K562 (cell line): ENCODE results near the gene DRICH1. TPM values are rescaled to one million over a fixed set of nuclear protein-coding genes. Genes with fewer than 3 reads are reported as not detected.
"Not testable (repeated sequence)": the region's sequence is repeated elsewhere in the genome, so short reads cannot be mapped to it uniquely, and the experiment has no call there.

Experiments
- ATAC-seq: fragments of 200-7000 bp; cut with Tn5 transposase; 3 replicates; pipeline ENCODE4 v1.9.1; 2020; ENCODE audit warnings: moderate library complexity
- BruUV-seq: library from RNA; stranded (reverse); fragments of 400-500 nt; replicated peaks from 2 replicates; lab custom pipeline; 2021; lab: Mats Ljungman, UMichigan
- CTCF ChIA-PET: fragments of 300-600 bp; formaldehyde crosslinking; extraction: SDS; loops from one replicate; lab custom pipeline; 2021; ENCODE audit warnings: low intra/inter-chr PET ratio; lab: Yijun Ruan, JAX
- POLR2A ChIA-PET: fragments of 300-600, 350-650 bp; sonication (Branson Sonifier 250); formaldehyde crosslinking; extraction: SDS; loops from one replicate; lab custom pipeline; 2021; ENCODE audit warnings: antibody characterized with exemption, inconsistent platforms; lab: Yijun Ruan, JAX
- DNase-seq, 4 experiments: peaks; one replicate each; pipeline versions ENCODE4 v3.0.0 to v3.0.0-alpha.2; 2011 to 2018; ENCODE audit warnings: low spot score in 3 of 4, mixed read lengths in 3 of 4; ENCODE audit errors: extremely low read depth in 1 of 4
- FAIRE-seq: peaks from 2 replicates; lab custom pipeline; 2011; peaks lifted over from hg19 to GRCh38; lab: Jason Lieb, UNC
- H2AFZ ChIP-seq: 2 replicates; pipeline ENCODE4 v1.6.0; 2011; ENCODE audit warnings: low read depth, low read length, control low read depth, inconsistent platforms
- H3K27ac ChIP-seq: fragments of 200-600 bp; 3 replicates; pipeline ENCODE4 v1.8.0; 2011; ENCODE audit warnings: low read depth, mild to moderate bottlenecking, control low read depth, inconsistent platforms, low read length, moderate library complexity, mixed read lengths; ENCODE audit errors: extremely low read depth
- H3K27me3 ChIP-seq, 2 experiments: fragments of 300-600 bp in 1 of 2; 2 replicates in 1 of 2; 3 replicates in 1 of 2; pipeline versions ENCODE4 v1.6.0 to v1.8.0; 2011; ENCODE audit warnings: inconsistent platforms in 2 of 2, low read length in 2 of 2, mild to moderate bottlenecking in 1 of 2, mixed read lengths in 1 of 2, moderate library complexity in 1 of 2; ENCODE audit not compliant: control insufficient read depth in 2 of 2, insufficient read depth in 2 of 2
- H3K36me3 ChIP-seq: fragments of 300-600 bp; 3 replicates; pipeline ENCODE4 v1.8.0; 2011; ENCODE audit warnings: mild to moderate bottlenecking, low read length, inconsistent platforms; ENCODE audit not compliant: control insufficient read depth, insufficient read depth
- H3K4me1 ChIP-seq, 2 experiments: fragments of 200-600 bp in 1 of 2; replicated peaks in 1 of 2; 2 replicates in 1 of 2; 3 replicates in 1 of 2; pipeline versions ENCODE4 v1.5.1 to v1.8.0; 2011; ENCODE audit warnings: inconsistent platforms in 2 of 2, low read length in 2 of 2, mild to moderate bottlenecking in 1 of 2, mixed read lengths in 1 of 2, moderate library complexity in 1 of 2; ENCODE audit not compliant: control insufficient read depth in 2 of 2, insufficient read depth in 2 of 2
- H3K4me2 ChIP-seq: 2 replicates; pipeline ENCODE4 v1.6.1; 2011; ENCODE audit warnings: low read length, control low read depth, inconsistent platforms, mixed read lengths; ENCODE audit not compliant: insufficient read depth
- H3K4me3 ChIP-seq: fragments of 200-600 bp; sonication (generic), shearing (Covaris generic); 2 replicates; pipeline ENCODE4 v1.5.1; 2016; ENCODE audit warnings: control low read depth, inconsistent platforms
- H3K79me2 ChIP-seq: fragments of 200-600 bp; 3 replicates; pipeline ENCODE4 v1.8.0; 2011; ENCODE audit warnings: low read length, inconsistent platforms; ENCODE audit not compliant: control insufficient read depth, insufficient read depth
- H3K9ac ChIP-seq, 2 experiments: 2 replicates each; pipeline versions ENCODE4 v1.6.0 to v1.6.1; 2011; ENCODE audit warnings: low read depth in 2 of 2, low read length in 2 of 2, control low read depth in 1 of 2, inconsistent platforms in 1 of 2, mild to moderate bottlenecking in 1 of 2, mixed read lengths in 1 of 2; ENCODE audit not compliant: insufficient read depth in 1 of 2
- H3K9me1 ChIP-seq: one replicate; pipeline ENCODE4 v1.6.0; 2011; ENCODE audit warnings: inconsistent platforms, mild to moderate bottlenecking, low read length, moderate library complexity; ENCODE audit not compliant: control insufficient read depth, insufficient read depth
- H3K9me3 ChIP-seq: replicated peaks from 2 replicates; pipeline ENCODE4 v1.5.1; 2011; ENCODE audit warnings: low read depth, low read length, inconsistent platforms; ENCODE audit not compliant: control insufficient read depth, insufficient read depth
- H4K20me1 ChIP-seq: replicated peaks from 2 replicates; pipeline ENCODE4 v1.6.1; 2011; ENCODE audit warnings: low read length, inconsistent platforms, mixed read lengths; ENCODE audit not compliant: control insufficient read depth, insufficient read depth
- ATF7 ChIP-seq: fragments of 450-650 bp; IDR thresholded peaks from 2 replicates; pipeline ENCODE4 v1.7.1; 2014; ENCODE audit warnings: mild to moderate bottlenecking, moderate library complexity
- CBFA2T3 ChIP-seq: fragments of 450-650 bp; IDR thresholded peaks from 2 replicates; pipeline ENCODE4 v1.6.1; 2017
- HCFC1 ChIP-seq: IDR thresholded peaks from 2 replicates; pipeline ENCODE4 v1.6.1; 2012; ENCODE audit warnings: low read depth, low read length, improper control_type of control experiment
- WGBS: fragments of 100-300 bp; shearing (Covaris generic); methylation state at CpG from one replicate; pipeline ENCODE4 v1.1.6; 2016; ENCODE audit warnings: low coverage, mixed read lengths; ENCODE audit not compliant: insufficient coverage; ENCODE audit errors: missing lambda C conversion rate; 5-methylcytosine and 5-hydroxymethylcytosine counted together
- in situ Hi-C: fragments of 300-500 bp; cut with MboI; formaldehyde crosslinking; loops from 4 replicates; pipeline ENCODE4 v1.15.0; 2018; ENCODE audit warnings: inconsistent platforms, mixed read lengths
- intact Hi-C: fragments of 100-400 bp; cut with micrococcal nuclease; formaldehyde crosslinking; loops from 2 replicates; pipeline ENCODE4 v1.14.2; 2022
- polyA plus RNA-seq, 8 experiments: library from polyadenylated mRNA; depleted of rRNA in 4 of 8; stranded (reverse) in 5 of 8; unstranded in 3 of 8; fragments of >200 nt; fragmentation: Nextera tagmentation in 2 of 8; fragmentation: Illumina TruSeq in 1 of 8; extraction: Ambion mirVana in 2 of 8; extraction: Trizol in 1 of 8; gene quantifications; 2 replicates each; pipeline versions ENCODE4 v1.2.1 to v1.2.3, GENCODE V29; 2011 to 2014; ENCODE audit warnings: inconsistent platforms in 1 of 8, missing spikeins in 1 of 8
- total RNA-seq, 7 experiments: library from RNA; depleted of rRNA in 6 of 7; stranded (reverse); fragments of >200 nt in 6 of 7; fragmentation: Illumina TruSeq in 2 of 7; extraction: Trizol in 2 of 7; gene quantifications; 2 replicates each; pipeline versions ENCODE4 v1.2.1 to v1.2.3, GENCODE V29; 2011 to 2021; ENCODE audit warnings: low replicate concordance in 1 of 7

Gene DRICH1
- total and polyA plus RNA-seq, 9 of the 15 experiments (the other 6 are each of a cell fraction or from before 2014, with no cell fraction given), result 0.07 to 0.36 (median 0.14) TPM; not detected in 2

DNA sequence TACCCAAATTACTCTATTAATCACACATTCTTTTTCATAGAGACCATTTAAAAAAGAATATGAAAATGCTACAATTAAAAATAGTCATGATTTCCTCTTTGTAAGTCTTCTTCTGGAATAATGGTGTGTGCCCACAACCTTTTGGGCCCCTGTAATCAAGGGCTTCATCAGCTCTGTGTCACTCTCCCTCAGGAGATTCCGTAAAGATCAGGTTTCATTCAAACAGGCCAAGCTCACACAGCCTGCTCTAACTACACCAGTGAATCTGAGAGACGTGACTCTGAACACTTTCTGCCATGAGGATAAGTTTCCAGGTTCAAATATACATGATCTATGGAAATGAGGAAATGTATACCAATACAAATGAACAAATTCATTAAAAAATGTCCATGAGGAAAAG, 9.5 kb downstream of the DRICH1 start:
- CTCF ChIA-PET, result no interaction called here
- BruUV-seq, result no TSS peak
- H3K9me1 ChIP-seq, result no peaks in the 10 kb centered on the region
- no peak overlapping the region for H3K4me2 ChIP-seq
- no peak overlapping the region for H3K27ac ChIP-seq
- TF ChIP-seq ATF7 (no peak), HCFC1 (no peak), CBFA2T3 (no peak)
- H3K9me3 ChIP-seq, result no peaks in the 10 kb centered on the region
- no peak for ATAC-seq
- no peaks in the 10 kb centered on the region; a peak in 2 of 5 replicates for H3K4me1 ChIP-seq
- H2AFZ ChIP-seq, result no peak overlapping the region
- H3K4me3 ChIP-seq, result no peak overlapping the region
- intact Hi-C loops, result loop anchor here (10.0 kb wide), 1 partner anchor 142 kb away; the partner anchor contains the start of genes C22orf15 and CHCHD10
- in situ Hi-C loops, result loop anchor here (10.0 kb wide), 1 partner anchor 222 kb away; no protein-coding TSS in a partner anchor
- POLR2A ChIA-PET, result no interaction called here
- H3K79me2 ChIP-seq, result no peaks in the 10 kb centered on the region
- no peaks in the 10 kb centered on the region for H3K27me3 ChIP-seq
- no peak overlapping the region for H3K9ac ChIP-seq
- no peak for DNase-seq
- FAIRE-seq, result no peak
- no peaks in the 10 kb centered on the region for H4K20me1 ChIP-seq
- no peaks in the 10 kb centered on the region for H3K36me3 ChIP-seq
- 8% methylated on average over 1 of the region's 2 CpGs for WGBS

- DNase-seq, H3K4me1 ChIP-seq, ATAC-seq, H3K79me2 ChIP-seq, BruUV-seq, H3K4me2 ChIP-seq, H3K27ac ChIP-seq, H3K9ac ChIP-seq, H3K9me3 ChIP-seq, POLR2A ChIA-PET, H2AFZ ChIP-seq, H3K9me1 ChIP-seq, CTCF ChIA-PET, FAIRE-seq, H3K27me3 ChIP-seq, H4K20me1 ChIP-seq, H3K4me3 ChIP-seq, H3K36me3 ChIP-seq: not testable (repeated sequence)
- intact Hi-C loops, result loop anchor here (10.0 kb wide), 1 partner anchor 143 kb away; the partner anchor contains the start of genes C22orf15 and CHCHD10
- 0% methylated on average over 2 of the region's 2 CpGs for WGBS
- in situ Hi-C loops, result loop anchor here (10.0 kb wide), 1 partner anchor 223 kb away; no protein-coding TSS in a partner anchor
Observed at GRCh38 chr22:23621916-23622315, 10.2 kb downstream of the DRICH1 start.
